ENCODE measurements around the gene IFI27L2. TPM values are rescaled to one million over a fixed set of nuclear protein-coding genes. Genes with fewer than 3 reads are reported as not detected.

Gene IFI27L2
- total RNA-seq, 1 experiment from 2014 or later, result 28.6 TPM

- Histone ChIP-seq H3K4me1 (ENCODE audit: insufficient read depth, low read length) (0 out of 2 replicates have a peak, but pooled peaks cover 2% of the 10 kb centered on the region), H3K23ac (ENCODE audit: insufficient read length, low read depth, low read length) (no peak overlapping the region), H3K23me2 (ENCODE audit: insufficient read length, low read depth, low read length, poor library complexity, severe bottlenecking) (no peaks in the 10 kb centered on the region), H3K27me3 (ENCODE audit: insufficient read depth, low read length) (no peaks in the 10 kb centered on the region), H3K14ac (ENCODE audit: insufficient read depth, low read length) (no peak overlapping the region), H3K4ac (ENCODE audit: low read depth, low read length) (no peak overlapping the region), H4K91ac (ENCODE audit: insufficient read length, low read depth, low read length) (no peak overlapping the region), H4K20me1 (ENCODE audit: control insufficient read depth, insufficient read depth, insufficient read length) (no peaks in the 10 kb centered on the region), H3K4me2 (ENCODE audit: insufficient read depth, insufficient read length, low read length) (no peak overlapping the region), H3K79me1 (ENCODE audit: insufficient read depth, low read depth, low read length, poor library complexity, severe bottlenecking) (no peaks in the 10 kb centered on the region), H2AFZ (ENCODE audit: low read length) (no peak overlapping the region), H3K9me3 (ENCODE audit: control insufficient read depth, low read depth, low read length) (no peaks in the 10 kb centered on the region), H2BK120ac (ENCODE audit: low read depth, low read length, poor library complexity, severe bottlenecking) (no peak overlapping the region), H2AK5ac (ENCODE audit: insufficient read length, low read length) (no peak overlapping the region), H4K8ac (replicated peaks; ENCODE audit: insufficient read length, low read depth, low read length) (no peak overlapping the region), H2BK5ac (ENCODE audit: insufficient read length, low read length) (no peak overlapping the region), H3K27ac (ENCODE audit: insufficient read length, low read depth, low read length) (no peak overlapping the region), H3T11ph (ENCODE audit: low read length) (no peak overlapping the region), H4K5ac (ENCODE audit: insufficient read length, low read depth, low read length) (no peak overlapping the region), H2BK12ac (ENCODE audit: insufficient read length, low read depth, low read length) (no peak overlapping the region), H3K56ac (ENCODE audit: insufficient read length, low read depth, low read length) (no peak overlapping the region), H3K79me2 (ENCODE audit: insufficient read depth, low read length) (no peaks in the 10 kb centered on the region), H2BK20ac (ENCODE audit: low read depth, low read length, poor library complexity, severe bottlenecking) (no peak overlapping the region), H3K9ac (ENCODE audit: extremely low read depth, insufficient read length, low read length) (no peak overlapping the region), H2BK15ac (ENCODE audit: low read depth, low read length) (no peak overlapping the region), H3K18ac (ENCODE audit: insufficient read length, low read depth, low read length) (no peak overlapping the region)
- Mint-ChIP-seq H3K4me3 (peak overlapping the region in 1 of 2 experiments; percentile 54; a peak in 2 of 5 replicates), H3K36me3 (ENCODE audit: insufficient read depth in 1 of 3, low read depth in 3 of 3) (no peaks in the 10 kb centered on the region), H3K27me3 (ENCODE audit: low read depth) (peaks cover 4% of the 10 kb centered on the region), H3K27ac (peak overlapping the region in 1 of 3 experiments; percentile 44; a peak in 1 of 7 replicates), H3K4me1 (peaks cover 20 to 24% of the 10 kb centered on the region in 2 experiments), H3K9me3 (no peaks in the 10 kb centered on the region)
- no peak for TF ChIP-seq CTCF (conservative IDR thresholded peaks at IDR 0.05)
- DNase-seq, result peak; percentile 46
- WGBS (ENCODE audit: extremely low coverage, insufficient read length, low lambda C conversion rate), result no CpG with 5 or more reads among the region's 3 CpGs
Observed at GRCh38 chr14:94165744-94166143, 36.3 kb upstream of the IFI27L2 start.
